SK-N-SH treated with all-trans-retinoic acid at 6 μM for 48 hours (cell line): ENCODE measurements around the gene TTLL10.

Experiments used
- ARNTL ChIP-seq: fragments of 450-650 bp; formaldehyde crosslinking; IDR thresholded peaks from 2 replicates; pipeline ENCODE4 v1.5.0; 2020; ENCODE audit warnings: low read depth, mild to moderate bottlenecking, moderate library complexity, borderline replicate concordance
- BACH2 ChIP-seq: fragments of 250-450 bp; sonication (Bioruptor Pico); IDR thresholded peaks from 2 replicates; pipeline ENCODE4 v1.9.0; 2021; ENCODE audit warnings: mild to moderate bottlenecking, borderline replicate concordance
- CREB5 ChIP-seq: fragments of 250-450 bp; sonication (Bioruptor Pico); IDR thresholded peaks from 2 replicates; pipeline ENCODE4 v1.5.1; 2020; ENCODE audit warnings: low read depth, mild to moderate bottlenecking, moderate library complexity
- CSDC2 ChIP-seq: fragments of 250-450 bp; sonication (Bioruptor Pico); IDR thresholded peaks from 2 replicates; pipeline ENCODE4 v1.5.0; 2020; ENCODE audit warnings: mild to moderate bottlenecking, moderate library complexity
- CSRNP3 ChIP-seq: fragments of 250-450 bp; sonication (Bioruptor Pico); IDR thresholded peaks from 2 replicates; pipeline ENCODE4 v1.5.1; 2021; ENCODE audit warnings: mild to moderate bottlenecking, moderate library complexity
- ESRRG ChIP-seq: fragments of 250-450 bp; sonication (Bioruptor Pico); IDR thresholded peaks from 2 replicates; pipeline ENCODE4 v1.6.1; 2021; ENCODE audit warnings: mild to moderate bottlenecking
- ISL1 ChIP-seq: fragments of 250-450 bp; sonication (Bioruptor Pico); IDR thresholded peaks from 2 replicates; pipeline ENCODE4 v2.1.2; 2022; ENCODE audit warnings: mild to moderate bottlenecking, moderate library complexity
- PATZ1 ChIP-seq: fragments of 250-450 bp; sonication (Bioruptor Pico); IDR thresholded peaks from 2 replicates; pipeline ENCODE4 v1.8.0; 2020; ENCODE audit warnings: mild to moderate bottlenecking, moderate library complexity, borderline replicate concordance
- PPARA ChIP-seq: fragments of 250-450 bp; sonication (Bioruptor Pico); IDR thresholded peaks from 2 replicates; pipeline ENCODE4 v1.5.0; 2020; ENCODE audit warnings: mild to moderate bottlenecking, borderline replicate concordance
- RARB ChIP-seq: fragments of 250-450 bp; sonication (Bioruptor Pico); IDR thresholded peaks from 2 replicates; pipeline ENCODE4 v1.8.0; 2021; ENCODE audit warnings: mild to moderate bottlenecking, moderate library complexity
- TCF4 ChIP-seq: fragments of 250-450 bp; sonication (Bioruptor Pico); IDR thresholded peaks from 2 replicates; pipeline ENCODE4 v1.8.0; 2021; ENCODE audit warnings: mild to moderate bottlenecking, moderate library complexity, borderline replicate concordance
- TOX ChIP-seq: fragments of 250-450 bp; sonication (Bioruptor Pico); IDR thresholded peaks from 2 replicates; pipeline ENCODE4 v1.8.0; 2021; ENCODE audit warnings: mild to moderate bottlenecking, moderate library complexity, borderline replicate concordance
- ZFP3 ChIP-seq: fragments of 250-450 bp; sonication (Bioruptor Pico); IDR thresholded peaks from 2 replicates; pipeline ENCODE4 v1.5.0; 2020; ENCODE audit warnings: mild to moderate bottlenecking, moderate library complexity
- ZFP30 ChIP-seq: fragments of 450-650 bp; formaldehyde crosslinking; IDR thresholded peaks from 2 replicates; pipeline ENCODE4 v1.5.0; 2022; ENCODE audit warnings: mild to moderate bottlenecking, moderate library complexity

GRCh38 chr1:1176931-1177330 lies 3.3 kb downstream of the TTLL10 start:
- no peak for TF ChIP-seq ARNTL (CRISPR knock-in tag)
- no peak for TF ChIP-seq CSDC2
- TF ChIP-seq RARB (CRISPR knock-in tag): no peak
- no peak for TF ChIP-seq BACH2 (CRISPR knock-in tag)
- no peak for TF ChIP-seq CSRNP3 (CRISPR knock-in tag)
- no peak for TF ChIP-seq TCF4
- TF ChIP-seq PATZ1 (CRISPR knock-in tag): no peak
- TF ChIP-seq PPARA: no peak
- TF ChIP-seq TOX: no peak
- no peak for TF ChIP-seq ISL1 (CRISPR knock-in tag)
- TF ChIP-seq ZFP30 (CRISPR knock-in tag): no peak
- TF ChIP-seq CREB5: no peak
- no peak for TF ChIP-seq ESRRG
- no peak for TF ChIP-seq ZFP3 (CRISPR knock-in tag)
